GM21576 (cell line): ENCODE data around the gene CSNK1D.

Experiments
- ATAC-seq: cut with Tn5 transposase; IDR thresholded peaks from one replicate; pipeline ENCODE4 v1.9.1; 2021; ENCODE audit warnings: mild to moderate bottlenecking, moderate library complexity; ENCODE audit not compliant: unreplicated experiment

The CSNK1D gene

GRCh38 chr17:82230609-82231311 is 42.7 kb downstream of the CSNK1D start:
- no peak for ATAC-seq

GRCh38 chr17:82229698-82230608 is 43.5 kb downstream of the CSNK1D start:
- ATAC-seq = no peak

DNA sequence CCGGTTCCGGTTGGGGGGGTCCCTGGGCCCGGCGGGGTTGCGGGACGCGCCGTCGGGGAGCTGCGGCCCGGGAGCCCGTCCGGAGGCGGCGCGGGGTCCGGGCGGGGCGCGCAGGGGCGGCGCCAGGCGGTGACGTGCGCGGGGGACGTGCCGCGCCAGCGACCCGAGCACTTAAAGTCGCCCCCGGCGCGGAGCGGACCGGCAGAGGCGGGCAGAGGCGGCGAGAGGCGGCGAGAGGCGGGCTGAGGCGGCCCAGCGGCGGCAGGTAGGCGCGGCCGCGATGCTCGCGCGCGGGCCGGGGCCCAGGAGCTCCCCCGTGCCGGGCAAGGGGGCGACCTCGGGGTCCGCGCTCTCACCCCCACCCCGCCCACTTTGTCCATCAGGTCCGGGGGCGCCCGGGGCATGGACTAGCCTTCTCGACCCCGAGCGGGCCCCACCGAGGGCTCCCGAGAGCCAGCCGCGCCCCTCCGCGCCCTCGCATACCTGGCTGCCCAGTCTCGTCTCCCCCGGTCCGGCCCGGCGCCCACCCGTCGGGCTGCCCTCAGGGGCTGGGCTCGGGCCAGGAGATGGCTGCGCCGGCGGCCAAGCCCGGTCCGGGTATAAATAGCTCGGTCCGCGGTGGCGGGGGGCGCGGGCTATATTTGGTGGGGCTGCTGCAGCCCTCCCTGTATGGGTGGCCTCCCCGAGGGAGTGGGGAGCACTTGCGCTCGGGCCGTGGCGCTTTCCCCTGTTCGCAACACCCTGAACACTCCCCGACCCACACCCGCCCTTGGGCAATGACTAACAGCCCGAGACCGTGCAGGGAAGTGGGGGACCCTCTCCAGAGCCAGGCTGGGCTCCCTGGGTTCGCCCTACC is 44.4 kb downstream of the CSNK1D start, which contains the start of gene SLC16A3:
SLC16A3 (plus strand) TSS at position 201 of the 856 bp plus-strand sequence. CDS start 6,967 bp downstream, outside the sequence.
- ATAC-seq = no peak

DNA sequence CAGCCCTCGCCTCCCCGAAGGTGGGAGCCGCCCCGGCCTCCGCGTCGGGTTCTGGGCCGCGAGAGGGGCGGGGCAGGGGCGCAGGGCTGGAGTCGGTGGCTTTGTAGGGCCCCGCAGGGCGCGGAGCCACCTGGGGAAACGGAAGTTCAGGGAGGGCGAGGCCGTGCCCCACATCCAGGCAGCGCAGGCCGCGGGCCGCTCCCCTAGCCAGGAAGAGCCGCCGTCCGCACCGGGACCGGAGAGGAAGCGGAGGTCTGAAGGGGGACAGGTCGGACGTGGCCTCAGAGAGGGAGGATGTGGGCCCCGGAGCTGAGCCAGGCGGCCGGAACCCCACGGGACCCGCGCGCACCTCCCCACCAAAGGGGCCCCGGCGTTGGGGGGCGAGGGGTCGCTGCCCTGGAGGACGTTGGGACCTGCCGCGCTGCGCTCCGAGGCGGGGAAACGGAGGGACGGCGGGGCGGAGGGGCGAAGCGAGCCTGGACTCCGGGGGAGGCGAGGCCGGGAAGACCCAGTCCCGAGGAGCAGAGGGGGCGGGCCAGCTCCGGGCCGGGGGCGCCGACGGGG is 45.1 kb downstream of the CSNK1D start:
- peak; percentile 38 for ATAC-seq

DNA sequence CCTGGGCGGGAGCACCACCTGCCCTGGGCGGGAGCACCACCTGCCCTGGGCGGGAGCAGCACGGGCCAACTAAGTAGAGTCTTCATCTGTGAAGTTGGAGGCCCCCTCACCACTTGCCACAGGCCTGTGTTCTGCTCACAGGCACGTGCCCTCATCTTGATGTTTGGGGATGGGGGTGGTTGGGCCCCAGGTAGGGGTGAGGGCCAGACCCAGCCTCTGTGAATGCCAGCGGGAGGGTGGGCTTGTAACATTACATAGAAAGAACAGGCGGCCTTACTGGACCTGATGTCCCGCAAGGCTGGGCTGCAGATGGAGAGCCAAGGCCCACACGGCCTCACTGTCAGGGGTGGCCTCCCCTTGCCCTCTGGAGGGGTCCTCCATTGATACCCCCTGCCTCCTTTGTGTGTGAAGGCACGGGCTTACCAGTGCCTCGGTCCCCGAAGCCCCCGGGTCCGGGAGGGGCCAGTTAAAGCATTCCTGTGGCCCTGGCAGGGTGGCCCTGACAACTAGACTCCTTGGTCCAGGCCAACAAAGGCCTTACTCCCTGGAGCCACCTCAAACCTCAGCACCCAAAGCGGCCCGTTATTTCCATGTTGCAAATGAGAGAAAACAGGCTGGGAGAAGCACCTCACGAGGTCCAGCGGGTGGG is 45.7 kb downstream of the CSNK1D start:
- ATAC-seq = no peak

GRCh38 chr17:82226809-82227628 is 46.5 kb downstream of the CSNK1D start:
- no peak for ATAC-seq

- no peak for ATAC-seq
Observed at GRCh38 chr17:82226146-82226808, 47.2 kb downstream of the CSNK1D start.

- no peak for ATAC-seq
Observed at GRCh38 chr17:82225368-82226029, 48.0 kb downstream of the CSNK1D start.

GRCh38 chr17:82224666-82225065 is 48.8 kb downstream of the CSNK1D start:
- ATAC-seq = no peak

- no peak for ATAC-seq
Observed at GRCh38 chr17:82223517-82223916, 50.0 kb downstream of the CSNK1D start.

DNA sequence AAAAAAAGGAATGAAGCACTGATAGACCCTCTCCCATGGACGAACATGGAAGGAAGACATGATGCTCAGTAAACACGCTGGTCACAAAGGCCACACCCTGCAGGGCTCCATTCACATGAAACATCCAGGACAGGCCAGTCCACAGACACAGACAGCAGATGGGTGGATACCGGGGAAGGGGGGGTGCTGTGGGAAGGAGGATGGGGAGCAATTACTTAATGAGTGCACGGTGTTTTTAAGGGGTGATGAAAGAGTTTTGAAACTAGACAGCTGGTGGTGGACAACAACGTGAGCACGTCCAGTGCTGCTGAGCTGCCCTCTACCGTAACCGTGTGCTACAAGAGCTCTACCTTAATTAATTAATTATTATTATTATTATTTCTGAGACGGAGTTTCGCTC is 50.7 kb downstream of the CSNK1D start:
- ATAC-seq = no peak

DNA sequence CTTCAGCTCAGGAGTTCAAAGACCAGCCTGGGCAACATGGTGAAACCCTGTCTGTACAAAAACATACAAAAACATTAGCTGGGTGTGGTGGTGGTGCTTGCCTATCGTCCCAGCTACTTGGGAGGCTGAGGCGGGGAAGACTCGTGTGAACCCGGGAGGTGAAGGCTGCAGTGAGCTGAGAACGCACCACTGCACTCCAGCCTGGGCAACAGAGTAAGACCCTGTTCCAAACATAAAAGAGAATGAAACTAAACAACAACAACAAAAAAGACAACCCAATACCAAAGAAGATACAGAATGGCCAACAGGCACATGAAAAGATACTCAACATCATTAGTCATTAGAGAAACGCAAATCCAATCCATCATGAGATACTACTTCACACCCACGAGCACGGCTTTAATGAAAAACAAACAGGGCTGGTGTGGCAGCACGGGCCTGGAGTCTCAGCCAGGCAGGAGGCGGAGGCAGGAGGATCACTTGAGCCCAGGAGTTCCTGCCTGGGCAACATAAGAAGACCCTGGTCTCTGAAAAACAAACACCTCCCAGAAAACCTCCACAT is 52.1 kb downstream of the CSNK1D start:
- no peak for ATAC-seq

DNA sequence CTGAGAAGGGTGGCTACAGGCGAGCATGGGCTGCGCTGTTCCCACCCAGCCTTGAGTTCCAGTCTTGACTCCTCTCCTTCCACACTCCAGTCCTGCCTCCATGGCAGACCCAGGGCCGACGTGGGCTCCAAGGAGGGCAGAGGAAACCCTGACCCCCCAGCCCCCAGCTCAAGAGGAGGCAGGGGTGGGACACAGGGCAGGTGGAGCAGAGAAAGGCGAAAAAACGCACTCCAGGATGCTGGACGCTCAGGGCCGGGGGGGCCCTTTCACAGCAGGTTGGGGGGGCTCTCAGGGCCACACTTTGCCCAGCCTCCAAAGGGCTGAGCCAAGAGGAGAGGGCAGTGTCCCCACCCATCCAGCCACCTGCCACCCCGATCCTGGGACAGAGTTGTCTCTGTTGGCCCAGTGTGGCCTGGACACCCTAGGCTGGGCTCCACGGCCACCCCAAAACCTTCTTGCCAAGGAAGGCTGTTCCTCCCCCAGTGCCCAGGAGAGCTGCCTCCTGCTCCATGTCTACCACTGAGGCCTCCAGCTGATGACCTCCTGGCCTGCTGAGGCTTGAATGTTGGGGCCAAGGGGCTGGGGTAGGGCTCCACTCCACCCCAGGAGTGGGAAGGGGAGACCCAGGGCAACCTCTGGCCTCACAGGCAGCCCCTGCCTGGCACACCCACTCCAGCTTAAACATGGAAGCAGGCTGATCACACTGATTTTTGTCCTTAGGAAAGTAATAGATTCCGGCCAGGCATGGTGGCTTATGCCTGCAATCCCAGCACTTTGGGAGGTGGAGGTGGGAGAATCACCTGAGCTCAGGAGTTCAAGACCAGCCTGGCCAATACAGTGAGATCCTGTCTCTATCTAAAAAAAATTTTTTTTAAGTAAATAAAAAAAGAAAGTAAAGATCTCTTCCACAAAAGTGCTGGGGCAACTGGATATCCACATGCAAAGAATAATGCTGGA is 53.5 kb downstream of the CSNK1D start:
- no peak for ATAC-seq

- ATAC-seq = no peak
Observed at GRCh38 chr17:82219083-82219482, 54.4 kb downstream of the CSNK1D start.

- no peak for ATAC-seq
Observed at GRCh38 chr17:82218349-82219075, 55.0 kb downstream of the CSNK1D start.

DNA sequence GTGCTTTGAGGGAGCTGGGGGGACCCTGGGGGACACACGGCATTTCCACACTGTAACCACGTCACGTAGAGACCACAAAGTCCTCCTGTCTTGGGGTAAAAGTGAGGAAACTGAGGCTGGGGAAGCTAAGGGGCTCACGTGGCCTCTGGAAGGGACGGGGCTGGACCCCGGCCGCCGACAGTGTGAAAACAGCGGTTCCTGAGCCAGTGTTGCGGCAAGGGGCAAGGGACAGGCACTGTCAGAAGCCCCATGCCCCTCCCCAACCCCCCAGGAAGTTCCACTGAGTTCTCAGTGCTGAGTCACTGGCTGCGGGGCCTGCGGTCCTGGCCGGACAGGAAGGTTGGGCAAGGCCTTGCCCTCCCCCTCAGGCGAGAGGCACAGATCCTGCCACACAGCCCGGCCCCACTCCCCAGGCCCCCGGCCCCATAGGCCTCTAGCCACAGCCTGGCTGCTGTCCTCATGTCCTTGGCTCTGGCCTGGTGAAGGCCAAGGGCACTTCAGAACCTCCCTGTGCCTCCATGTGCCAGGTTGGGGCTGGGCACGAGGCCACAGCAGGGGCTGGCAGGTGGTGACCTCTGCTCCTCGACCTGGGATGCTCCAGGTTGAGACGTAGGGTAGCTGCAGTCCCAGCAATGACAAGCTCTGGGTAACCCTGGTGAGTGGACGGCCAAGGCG is 55.8 kb downstream of the CSNK1D start:
- no peak for ATAC-seq
